Measurements from ENCODE around the gene FBXW7. TPM values are rescaled to one million over a fixed set of nuclear protein-coding genes. Genes with fewer than 3 reads are reported as not detected.

Gene FBXW7
- total RNA-seq, 4 donors from 2014 or later: 11.6 to 125 (median 49.5) TPM

DNA sequence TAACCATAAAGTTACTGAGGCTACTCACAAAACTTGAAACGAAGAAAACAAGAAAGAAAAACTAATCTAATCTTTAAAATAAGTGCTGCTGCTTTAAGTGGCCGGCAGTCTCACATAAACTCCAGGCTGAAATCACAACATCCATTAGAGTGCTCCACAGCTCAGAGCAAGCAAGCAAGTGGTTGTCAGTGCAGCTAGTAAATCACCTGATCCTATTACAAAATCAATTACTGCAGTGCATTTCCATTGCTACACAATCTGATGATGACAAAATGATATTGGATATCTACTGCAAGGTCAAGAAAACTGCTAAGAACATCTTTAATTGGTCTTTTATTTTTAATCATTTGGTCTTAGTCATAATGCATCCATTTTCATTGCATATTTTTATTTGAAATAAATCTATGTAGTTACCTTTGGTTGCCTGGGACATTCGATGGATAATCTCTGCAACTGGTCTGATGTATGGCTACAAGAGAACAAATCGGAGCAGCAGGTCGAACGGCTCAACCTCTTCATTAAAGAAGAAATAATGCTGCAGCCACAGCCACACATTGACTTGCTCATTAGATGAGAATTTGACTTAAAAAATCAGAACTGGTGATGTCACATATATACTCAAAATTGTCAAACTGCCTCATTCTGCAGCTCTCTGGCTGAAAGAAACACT is 87.7 kb downstream of the FBXW7 start:
- Histone ChIP-seq H3K4me1 (no peaks in the 10 kb centered on the region), H3K27me3 (no peaks in the 10 kb centered on the region), H3K27ac (no peak overlapping the region), H3K36me3 (no peaks in the 10 kb centered on the region), H3K4me3 (no peak overlapping the region), H3K9me3 (no peaks in the 10 kb centered on the region)
- TF ChIP-seq, protein P1, sequence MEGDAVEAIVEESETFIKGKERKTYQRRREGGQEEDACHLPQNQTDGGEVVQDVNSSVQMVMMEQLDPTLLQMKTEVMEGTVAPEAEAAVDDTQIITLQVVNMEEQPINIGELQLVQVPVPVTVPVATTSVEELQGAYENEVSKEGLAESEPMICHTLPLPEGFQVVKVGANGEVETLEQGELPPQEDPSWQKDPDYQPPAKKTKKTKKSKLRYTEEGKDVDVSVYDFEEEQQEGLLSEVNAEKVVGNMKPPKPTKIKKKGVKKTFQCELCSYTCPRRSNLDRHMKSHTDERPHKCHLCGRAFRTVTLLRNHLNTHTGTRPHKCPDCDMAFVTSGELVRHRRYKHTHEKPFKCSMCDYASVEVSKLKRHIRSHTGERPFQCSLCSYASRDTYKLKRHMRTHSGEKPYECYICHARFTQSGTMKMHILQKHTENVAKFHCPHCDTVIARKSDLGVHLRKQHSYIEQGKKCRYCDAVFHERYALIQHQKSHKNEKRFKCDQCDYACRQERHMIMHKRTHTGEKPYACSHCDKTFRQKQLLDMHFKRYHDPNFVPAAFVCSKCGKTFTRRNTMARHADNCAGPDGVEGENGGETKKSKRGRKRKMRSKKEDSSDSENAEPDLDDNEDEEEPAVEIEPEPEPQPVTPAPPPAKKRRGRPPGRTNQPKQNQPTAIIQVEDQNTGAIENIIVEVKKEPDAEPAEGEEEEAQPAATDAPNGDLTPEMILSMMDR (IDR thresholded peaks at IDR 0.05): no peak
- TF ChIP-seq POLR2A (IDR thresholded peaks at IDR 0.05): no peak
- TF ChIP-seq EP300 (IDR thresholded peaks at IDR 0.05; ENCODE audit: low read depth): no peak
- no peak for TF ChIP-seq POLR2AphosphoS5 (IDR thresholded peaks at IDR 0.05)
- 90 to 98% methylated on average over 5 to 6 of the region's 6 CpGs for WGBS, 2 donors (ENCODE audit: low coverage in 1 of 2)
- intact Hi-C loops (cut with DNase I; ENCODE audit: low total_unique reads) (no loop called here), in situ Hi-C loops (cut with MboI; ENCODE audit: low pct_ligation_motif_present in 1 of 4, low pct_unique_long_range_greater_than_20kb in 1 of 4, low sequenced_read_pairs in 3 of 4) (no loop called here)
- DNase-seq: no peak

DNA sequence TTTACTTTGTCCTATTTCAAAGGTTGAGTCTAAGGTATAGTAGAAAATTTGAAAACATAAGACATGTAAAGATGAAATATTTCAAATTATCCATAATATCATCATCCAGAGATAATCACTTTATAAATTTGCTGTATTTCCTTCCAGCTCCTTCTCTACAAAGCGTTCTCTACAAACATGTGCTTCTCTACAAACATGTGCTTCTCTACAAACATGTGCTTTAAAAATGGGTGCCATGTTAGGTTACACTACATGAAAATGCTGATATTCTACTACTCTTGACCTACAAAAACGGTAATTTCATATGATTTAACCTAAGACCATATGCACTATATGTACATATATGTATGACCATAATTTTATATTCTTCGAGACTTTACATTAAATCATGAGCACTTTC is 92.0 kb downstream of the FBXW7 start:
- no peak overlapping the region for H3K4me3 ChIP-seq
- in situ Hi-C loops (cut with MboI; ENCODE audit: low pct_ligation_motif_present in 1 of 4, low pct_unique_long_range_greater_than_20kb in 1 of 4, low sequenced_read_pairs in 3 of 4): no loop called here
- WGBS, 2 donors (ENCODE audit: low coverage in 1 of 2): 91 to 97% methylated on average over 3 of the region's 3 CpGs
- no peaks in the 10 kb centered on the region for H3K9me3 ChIP-seq
- DNase-seq: no peak
- H3K4me1 ChIP-seq: no peaks in the 10 kb centered on the region
- H3K27me3 ChIP-seq: no peaks in the 10 kb centered on the region
- H3K27ac ChIP-seq: no peak overlapping the region
- TF ChIP-seq POLR2AphosphoS5 (IDR thresholded peaks at IDR 0.05): no peak
- no peak for TF ChIP-seq EP300 (IDR thresholded peaks at IDR 0.05; ENCODE audit: low read depth)
- TF ChIP-seq, protein P1 (IDR thresholded peaks at IDR 0.05): no peak
- TF ChIP-seq POLR2A (IDR thresholded peaks at IDR 0.05): no peak
- intact Hi-C loops (cut with DNase I; ENCODE audit: low total_unique reads): no loop called here
- no peaks in the 10 kb centered on the region for H3K36me3 ChIP-seq

DNA sequence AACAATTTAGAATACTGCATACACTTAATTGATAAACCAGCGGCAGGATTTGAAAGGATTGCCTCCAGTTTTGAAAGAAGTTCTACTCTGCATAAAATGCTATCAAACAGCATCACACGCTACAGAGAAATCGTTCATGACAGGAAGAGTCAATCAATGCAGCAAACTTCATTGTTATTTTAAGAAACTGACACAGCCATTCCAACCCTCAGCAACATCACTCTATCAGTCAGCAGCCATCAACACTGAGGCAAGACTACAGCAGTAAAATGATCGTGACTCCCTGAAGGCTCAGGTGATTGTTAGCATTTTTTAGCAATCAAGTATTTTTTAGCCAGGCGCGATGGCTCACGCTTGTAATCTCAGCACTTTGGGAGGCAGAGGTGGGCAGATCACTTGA is 98.3 kb downstream of the FBXW7 start:
- no peaks in the 10 kb centered on the region for H3K4me1 ChIP-seq
- 96 to 100% methylated on average over 6 to 7 of the region's 7 CpGs for WGBS, 2 donors (ENCODE audit: low coverage in 1 of 2)
- in situ Hi-C loops (cut with MboI; ENCODE audit: low pct_ligation_motif_present in 1 of 4, low pct_unique_long_range_greater_than_20kb in 1 of 4, low sequenced_read_pairs in 3 of 4): no loop called here
- H3K9me3 ChIP-seq: no peaks in the 10 kb centered on the region
- intact Hi-C loops (cut with DNase I; ENCODE audit: low total_unique reads): no loop called here
- no peak overlapping the region for H3K4me3 ChIP-seq
- TF ChIP-seq, protein P1 (IDR thresholded peaks at IDR 0.05): no peak
- TF ChIP-seq POLR2A (IDR thresholded peaks at IDR 0.05): no peak
- H3K27ac ChIP-seq: no peak overlapping the region
- no peaks in the 10 kb centered on the region for H3K27me3 ChIP-seq
- DNase-seq: no peak
- H3K36me3 ChIP-seq: no peaks in the 10 kb centered on the region

DNA sequence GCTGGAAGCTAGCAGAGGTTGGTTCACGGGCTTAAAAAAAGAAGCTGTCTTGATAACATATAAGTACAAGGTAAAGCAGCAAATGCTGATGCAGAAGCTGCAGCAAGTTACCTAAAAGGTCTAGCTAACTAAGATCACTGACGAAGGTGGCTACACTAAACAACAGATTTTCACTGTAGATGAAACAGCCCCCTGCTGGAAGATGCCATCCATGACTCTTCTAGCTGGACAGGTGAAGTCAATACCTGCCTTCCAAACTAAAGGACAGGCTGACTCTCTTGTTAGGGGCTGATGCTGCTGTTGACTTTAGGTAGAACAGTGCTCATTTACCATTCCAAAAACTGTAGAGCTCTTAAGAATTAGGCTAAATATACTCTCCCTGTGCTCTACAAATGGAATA is 99.5 kb downstream of the FBXW7 start:
- no peak for DNase-seq
- 80 to 89% methylated on average over 2 of the region's 2 CpGs for WGBS, 2 donors (ENCODE audit: low coverage in 1 of 2)
- in situ Hi-C loops (cut with MboI; ENCODE audit: low pct_ligation_motif_present in 1 of 4, low pct_unique_long_range_greater_than_20kb in 1 of 4, low sequenced_read_pairs in 3 of 4): no loop called here

More for the DNA sequence above, 99.5 kb downstream of the FBXW7 start:
- intact Hi-C loops (cut with DNase I; ENCODE audit: low total_unique reads): no loop called here
- TF ChIP-seq POLR2A (IDR thresholded peaks at IDR 0.05) (no peak), EP300 (IDR thresholded peaks at IDR 0.05; ENCODE audit: low read depth) (no peak), POLR2AphosphoS5 (IDR thresholded peaks at IDR 0.05) (no peak)
- TF ChIP-seq, protein P1 (IDR thresholded peaks at IDR 0.05): no peak
- Histone ChIP-seq H3K27me3 (no peaks in the 10 kb centered on the region), H3K36me3 (no peaks in the 10 kb centered on the region), H3K4me3 (no peak overlapping the region), H3K27ac (no peak overlapping the region), H3K9me3 (no peaks in the 10 kb centered on the region), H3K4me1 (peaks cover 0 to 4% (median 0%) of the 10 kb centered on the region in 4 donors)

Measured in transverse colon (tissue), 4 donors.